HepG2 (cell line): ENCODE data around the gene SERINC5. TPM values are rescaled to one million over a fixed set of nuclear protein-coding genes. Genes with fewer than 3 reads are reported as not detected.
A peak's percentile ranks its signal among the peaks of the same experiment; 100 is the strongest.

ENCODE experiments used
- CBFB ChIP-seq: sonication (generic); formaldehyde crosslinking; IDR thresholded peaks from 2 replicates; pipeline ENCODE4 v1.4.0; 2020; ENCODE audit warnings: missing genetic modification reagents
- HOXA5 ChIP-seq: sonication (generic); formaldehyde crosslinking; IDR thresholded peaks from 2 replicates; pipeline ENCODE4 v1.4.0; 2020; ENCODE audit warnings: missing genetic modification reagents
- KIAA2018 ChIP-seq: sonication (generic); formaldehyde crosslinking; IDR thresholded peaks from 2 replicates; pipeline ENCODE4 v1.5.0; 2020; ENCODE audit warnings: mild to moderate bottlenecking, missing genetic modification reagents, borderline replicate concordance
- MNT ChIP-seq: fragments of 450-650 bp; IDR thresholded peaks from 2 replicates; pipeline ENCODE4 v1.6.1; 2016
- ZNF317 ChIP-seq: sonication (generic); formaldehyde crosslinking; IDR thresholded peaks from 2 replicates; pipeline ENCODE4 v1.5.0; 2020; ENCODE audit warnings: mild to moderate bottlenecking, missing genetic modification reagents
- ZNF34 ChIP-seq: sonication (generic); formaldehyde crosslinking; IDR thresholded peaks from 2 replicates; pipeline ENCODE4 v1.4.0; 2020; ENCODE audit warnings: mild to moderate bottlenecking, missing genetic modification reagents, borderline replicate concordance
- ZNF879 ChIP-seq: sonication (generic); formaldehyde crosslinking; IDR thresholded peaks from 2 replicates; pipeline ENCODE4 v1.8.1; 2023; ENCODE audit warnings: missing genetic modification reagents
- polyA plus RNA-seq, 8 experiments: library from polyadenylated mRNA; depleted of rRNA in 3 of 8; stranded (reverse) in 7 of 8; unstranded in 1 of 8; fragments of >200 nt; fragmentation: Illumina TruSeq in 4 of 8; extraction: Trizol in 4 of 8; gene quantifications; 2 replicates each; pipeline versions ENCODE4 v1.2.1 to v1.2.3, GENCODE V29; 2011 to 2016; ENCODE audit warnings: low read depth in 4 of 8, missing spikeins in 1 of 8, mixed read lengths in 1 of 8; ENCODE audit not compliant: insufficient read depth in 1 of 8
- total RNA-seq, 5 experiments: library from RNA; depleted of rRNA; stranded (reverse); fragments of >200 nt; fragmentation: Illumina TruSeq; extraction: Trizol; gene quantifications; 2 replicates each; pipeline ENCODE4 v1.2.3, GENCODE V29; 2016; ENCODE audit warnings: low read depth in 1 of 5

SERINC5 gene
- total and polyA plus RNA-seq, 2 of the 13 experiments (the other 11 are each of a cell fraction or from before 2014, with no cell fraction given): 17.3 to 22.8 TPM

- TF ChIP-seq KIAA2018 (CRISPR knock-in tag) (no peak), CBFB (CRISPR knock-in tag) (0 out of 2 replicates have a peak, but pooled peaks have one; percentile 20), ZNF34 (0 out of 2 replicates have a peak, but pooled peaks have one; percentile 29), ZNF879 (CRISPR knock-in tag) (0 out of 2 replicates have a peak, but pooled peaks have one; percentile 6), ZNF317 (CRISPR knock-in tag) (0 out of 2 replicates have a peak, but pooled peaks have one; percentile 9), HOXA5 (CRISPR knock-in tag) (0 out of 2 replicates have a peak, but pooled peaks have one; percentile 21), MNT (no peak)
Measured at GRCh38 chr5:80254767-80255430, 949 bp downstream of the SERINC5 start (continued).
